NT2/D1 (cell line): Measurements from ENCODE around the gene GSTA2.

Experiments used
- DNase-seq: peaks from one replicate; pipeline ENCODE4 v3.0.0-alpha.2; 2011; ENCODE audit warnings: low read depth, low spot score
- H3K27me3 ChIP-seq: 2 replicates; pipeline ENCODE4 v1.6.0; 2011; ENCODE audit warnings: mild to moderate bottlenecking; ENCODE audit not compliant: insufficient read length, insufficient read depth
- H3K36me3 ChIP-seq: 2 replicates; pipeline ENCODE4 v1.6.1; 2011; ENCODE audit warnings: mild to moderate bottlenecking, low read length, mixed read lengths; ENCODE audit not compliant: insufficient read depth, insufficient read length
- H3K4me1 ChIP-seq: 2 replicates; pipeline ENCODE4 v1.5.1; 2011; ENCODE audit not compliant: insufficient read depth, insufficient read length
- H3K4me3 ChIP-seq: 2 replicates; pipeline ENCODE4 v1.5.1; 2011; ENCODE audit warnings: low read depth; ENCODE audit not compliant: insufficient read length
- H3K9ac ChIP-seq: 2 replicates; pipeline ENCODE4 v1.6.0; 2011; ENCODE audit warnings: low read depth; ENCODE audit not compliant: insufficient read length
- H3K9me3 ChIP-seq: 2 replicates; pipeline ENCODE4 v1.5.1; 2011; ENCODE audit warnings: mild to moderate bottlenecking, low read length; ENCODE audit not compliant: insufficient read depth
- SUZ12 ChIP-seq: IDR thresholded peaks from 2 replicates; pipeline ENCODE4 v1.6.1; 2011; ENCODE audit not compliant: insufficient read length, insufficient read depth; ENCODE audit errors: extremely low read depth
- YY1 ChIP-seq: IDR thresholded peaks from 2 replicates; pipeline ENCODE4 v1.6.1; 2011; ENCODE audit not compliant: insufficient read length, insufficient read depth
- ZNF274 ChIP-seq: IDR thresholded peaks from 2 replicates; pipeline ENCODE4 v1.6.1; 2011; ENCODE audit warnings: mild to moderate bottlenecking, low read depth, low read length

Gene GSTA2

DNA sequence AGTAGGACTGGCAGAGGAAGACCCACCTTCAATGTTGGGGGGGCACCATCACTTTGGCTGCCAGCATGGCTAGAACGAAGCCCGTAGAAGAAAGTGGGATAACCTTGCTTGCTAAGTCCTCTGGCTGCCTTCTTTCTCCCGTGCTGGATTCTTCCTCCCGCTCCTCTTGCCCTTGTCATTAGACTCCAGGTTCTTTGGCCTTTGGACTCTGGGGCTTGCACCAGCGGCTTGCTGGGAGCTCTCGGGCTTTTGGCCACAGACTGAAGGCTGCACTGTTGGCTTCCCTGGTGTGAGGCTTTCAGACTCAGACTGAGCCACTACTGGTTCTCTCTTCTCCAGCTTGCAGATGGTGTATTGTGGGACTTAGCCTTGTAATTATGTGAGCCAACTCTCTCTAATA lies 28.2 kb downstream of the GSTA2 start:
- Histone ChIP-seq H3K27me3 (no peaks in the 10 kb centered on the region), H3K4me3 (no peak overlapping the region), H3K36me3 (no peaks in the 10 kb centered on the region), H3K9me3 (no peaks in the 10 kb centered on the region), H3K9ac (no peak overlapping the region), H3K4me1 (peaks cover 6% of the 10 kb centered on the region)
- TF ChIP-seq SUZ12 (no peak), YY1 (no peak), ZNF274 (no peak)
- DNase-seq: no peak

DNA sequence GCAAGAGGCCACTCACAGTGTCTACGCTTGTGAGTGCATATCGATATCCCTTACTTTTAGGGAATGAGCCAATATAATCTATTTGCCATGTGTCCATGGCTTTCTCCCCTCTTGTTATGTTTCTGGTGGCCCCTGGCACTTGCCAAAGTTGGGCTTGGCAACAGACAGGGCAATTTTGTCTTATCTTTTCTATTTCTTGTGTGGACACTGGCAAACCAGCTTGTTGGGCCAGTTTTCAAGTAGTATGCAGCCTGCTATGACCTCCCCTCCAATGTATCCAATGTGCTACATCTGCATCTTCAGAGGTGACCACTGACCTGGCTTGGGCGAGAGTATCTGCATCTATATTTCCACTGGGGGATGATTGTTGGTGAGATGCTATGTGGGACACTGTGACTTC lies 29.2 kb downstream of the GSTA2 start:
- H3K9me3 ChIP-seq: no peaks in the 10 kb centered on the region
- no peaks in the 10 kb centered on the region for H3K27me3 ChIP-seq
- no peak overlapping the region for H3K4me3 ChIP-seq
- no peak for DNase-seq
- H3K4me1 ChIP-seq: peaks cover 6% of the 10 kb centered on the region
- no peaks in the 10 kb centered on the region for H3K36me3 ChIP-seq
- H3K9ac ChIP-seq: no peak overlapping the region
- TF ChIP-seq YY1 (no peak), ZNF274 (no peak), SUZ12 (no peak)

DNA sequence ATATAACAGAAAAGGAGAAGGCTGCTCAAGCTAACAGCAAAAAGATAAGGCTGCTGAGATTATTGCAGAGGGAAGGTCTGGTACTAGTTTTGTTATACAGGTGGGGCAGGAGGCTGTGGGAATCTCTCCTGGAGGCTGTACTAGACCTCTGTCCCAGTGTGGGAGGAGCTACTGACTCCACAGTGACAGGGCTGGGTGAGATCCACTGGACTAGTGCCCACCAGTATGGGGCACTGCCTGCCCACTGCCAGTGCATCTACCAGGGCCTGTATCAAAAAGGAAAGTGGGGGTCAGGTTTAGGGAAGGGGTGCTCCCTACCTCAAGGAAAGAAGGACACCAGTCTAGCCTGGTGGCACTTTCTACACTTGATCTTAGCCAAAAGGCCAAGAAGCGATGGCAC lies 30.1 kb downstream of the GSTA2 start:
- Histone ChIP-seq H3K36me3 (no peaks in the 10 kb centered on the region), H3K4me1 (peaks cover 6% of the 10 kb centered on the region), H3K4me3 (no peak overlapping the region), H3K27me3 (no peaks in the 10 kb centered on the region), H3K9me3 (no peaks in the 10 kb centered on the region), H3K9ac (no peak overlapping the region)
- no peak for TF ChIP-seq ZNF274
- TF ChIP-seq SUZ12: no peak
- no peak for TF ChIP-seq YY1
- no peak for DNase-seq

DNA sequence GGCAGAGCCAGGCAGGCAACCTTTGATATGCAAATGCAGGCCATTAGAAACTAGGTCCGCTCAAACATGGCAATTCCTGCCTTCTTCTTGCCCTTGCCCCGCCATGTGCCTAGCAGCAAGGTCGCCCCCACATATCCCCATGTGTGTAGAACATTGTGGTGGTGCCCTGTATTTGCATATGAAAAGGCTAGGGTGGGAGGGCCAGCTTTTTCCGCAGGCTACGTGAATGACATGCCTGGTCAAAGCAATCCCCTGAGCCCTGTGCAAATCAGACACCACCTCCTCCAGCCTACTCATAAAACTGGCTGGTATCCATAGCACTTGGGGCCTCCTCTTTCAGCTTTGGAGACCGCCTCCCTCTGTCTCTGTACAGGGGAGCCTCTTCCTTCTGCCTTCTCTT lies 31.6 kb downstream of the GSTA2 start:
- no peaks in the 10 kb centered on the region for H3K27me3 ChIP-seq
- H3K9ac ChIP-seq: no peak overlapping the region
- H3K4me1 ChIP-seq: peaks cover 6% of the 10 kb centered on the region
- TF ChIP-seq SUZ12 (no peak), YY1 (no peak), ZNF274 (no peak)
- H3K4me3 ChIP-seq: no peak overlapping the region
- H3K36me3 ChIP-seq: no peaks in the 10 kb centered on the region
- peak; percentile 15 for DNase-seq
- H3K9me3 ChIP-seq: no peaks in the 10 kb centered on the region

DNA sequence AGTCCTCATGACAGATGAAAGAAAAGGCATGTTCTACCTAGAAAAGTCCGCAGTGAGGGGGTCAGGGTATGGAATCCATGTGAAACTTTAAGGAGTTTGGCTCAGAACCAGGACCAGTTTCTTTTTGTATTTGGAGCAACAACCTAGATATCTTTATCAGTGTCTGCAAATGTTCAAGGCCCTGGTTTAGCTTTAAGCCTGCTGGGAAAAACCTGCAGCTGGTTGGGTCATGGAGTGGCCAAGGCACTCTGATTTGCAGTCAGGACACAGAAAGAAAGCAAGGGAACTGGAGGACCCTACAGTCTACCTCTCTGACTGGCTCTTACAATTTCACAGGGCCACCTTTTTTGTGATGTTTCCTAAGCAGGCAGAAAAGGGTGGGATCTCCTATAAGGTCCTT lies 33.7 kb downstream of the GSTA2 start:
- H3K9me3 ChIP-seq: no peaks in the 10 kb centered on the region
- H3K4me1 ChIP-seq: peaks cover 6% of the 10 kb centered on the region
- DNase-seq: no peak
- H3K36me3 ChIP-seq: no peaks in the 10 kb centered on the region
- no peak overlapping the region for H3K4me3 ChIP-seq
- H3K9ac ChIP-seq: no peak overlapping the region
- H3K27me3 ChIP-seq: no peaks in the 10 kb centered on the region
- TF ChIP-seq ZNF274: no peak
- TF ChIP-seq YY1: no peak
- no peak for TF ChIP-seq SUZ12

DNA sequence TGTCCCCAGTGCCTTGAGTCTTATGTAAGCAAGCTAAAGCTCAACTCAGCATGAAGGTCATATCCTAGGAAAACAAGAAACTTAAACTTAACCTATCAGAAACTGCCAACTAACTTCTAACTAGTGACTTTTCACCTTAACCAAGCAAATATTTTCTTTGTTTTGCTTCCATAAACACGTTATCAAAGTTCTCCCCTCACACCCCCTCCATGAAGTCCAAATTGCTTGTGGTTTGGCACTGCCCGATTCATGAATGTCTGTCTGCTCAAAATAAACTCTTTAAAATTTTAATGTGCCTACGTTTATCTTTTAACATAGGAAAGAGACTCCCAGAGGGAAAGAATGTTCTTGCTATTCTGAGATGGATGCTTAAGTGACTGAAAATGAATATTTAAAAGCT lies 34.9 kb downstream of the GSTA2 start:
- no peak for DNase-seq
- H3K27me3 ChIP-seq: no peaks in the 10 kb centered on the region
- H3K9ac ChIP-seq: no peak overlapping the region
- no peaks in the 10 kb centered on the region for H3K36me3 ChIP-seq
- no peak overlapping the region for H3K4me3 ChIP-seq
- no peaks in the 10 kb centered on the region for H3K9me3 ChIP-seq
- H3K4me1 ChIP-seq: peaks cover 6% of the 10 kb centered on the region
- no peak for TF ChIP-seq YY1
- TF ChIP-seq SUZ12: no peak
- no peak for TF ChIP-seq ZNF274

DNA sequence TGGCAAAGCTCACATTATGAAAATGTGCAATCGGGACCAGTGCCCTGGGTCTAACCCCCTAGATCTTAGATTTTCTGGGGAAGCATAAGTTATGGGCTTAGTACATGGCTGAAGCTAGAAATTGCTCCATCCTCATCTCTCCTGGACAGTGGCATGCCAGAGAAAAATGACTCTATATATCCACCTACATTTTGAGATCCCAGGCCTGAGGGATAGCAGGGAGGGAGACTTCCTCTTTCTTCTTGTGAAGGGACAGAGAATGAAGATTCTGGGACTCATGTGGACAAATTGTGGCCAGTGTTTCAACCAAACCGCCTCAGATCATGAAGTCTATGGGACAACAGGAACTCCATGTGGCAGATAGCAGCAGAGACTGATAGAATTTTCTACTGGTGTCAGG lies 35.4 kb downstream of the GSTA2 start:
- no peaks in the 10 kb centered on the region for H3K9me3 ChIP-seq
- H3K9ac ChIP-seq: no peak overlapping the region
- no peaks in the 10 kb centered on the region for H3K27me3 ChIP-seq
- H3K36me3 ChIP-seq: no peaks in the 10 kb centered on the region
- peaks cover 6% of the 10 kb centered on the region for H3K4me1 ChIP-seq
- no peak for DNase-seq
- H3K4me3 ChIP-seq: no peak overlapping the region
- TF ChIP-seq ZNF274: no peak
- TF ChIP-seq SUZ12: no peak
- no peak for TF ChIP-seq YY1
